Left hindlimb (tissue), 1 donor: ENCODE data around the gene NQO1.

Experiments used
- DNase-seq: peaks from one replicate; pipeline ENCODE4 v3.0.0-alpha.2; 2018

Gene NQO1

GRCh38 chr16:69703638-69704037 lies 22.7 kb downstream of the NQO1 start:
- no peak for DNase-seq

- no peak for DNase-seq
These were observed 24.5 kb downstream of the NQO1 start for GRCh38 chr16:69701866-69702265.

DNA sequence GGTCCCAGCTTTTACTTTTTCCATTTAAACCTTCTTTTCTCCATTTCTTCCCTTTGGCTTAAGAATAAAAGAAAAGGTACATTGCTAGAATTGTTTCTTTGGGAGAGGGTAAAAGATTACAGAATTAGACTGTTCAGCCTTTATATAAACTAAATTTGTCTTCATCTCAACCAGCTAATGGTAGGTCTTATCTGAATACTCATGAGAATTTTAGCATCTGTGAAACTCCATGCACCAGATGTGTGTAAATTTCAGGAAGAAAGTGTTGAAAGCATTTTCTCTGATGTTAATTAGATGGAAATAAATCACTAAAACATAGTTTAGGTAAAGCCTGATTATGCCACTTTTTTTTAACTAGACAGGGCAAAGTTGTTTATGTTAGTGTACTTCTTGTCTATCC lies 24.9 kb downstream of the NQO1 start:
- no peak for DNase-seq

DNA sequence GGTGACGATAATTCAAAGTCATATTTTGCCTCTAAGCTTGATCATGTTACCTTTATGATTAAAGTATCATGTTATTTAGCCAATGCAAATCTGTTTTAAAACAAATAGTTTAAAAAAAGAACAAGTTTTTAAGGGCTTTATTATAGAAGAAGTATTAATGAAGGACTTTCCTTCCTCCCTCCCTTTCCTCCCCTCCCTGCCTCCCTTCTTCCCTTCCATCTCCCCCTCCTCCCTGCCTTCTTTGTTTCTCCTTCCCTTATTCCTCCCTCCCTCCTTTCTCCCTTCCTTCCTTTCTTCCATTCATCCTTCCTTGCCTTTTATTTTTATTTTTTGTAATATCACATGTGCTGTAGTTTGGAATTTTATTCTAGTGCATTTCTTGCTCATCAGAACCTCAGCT lies 26.4 kb downstream of the NQO1 start:
- DNase-seq = no peak

DNA sequence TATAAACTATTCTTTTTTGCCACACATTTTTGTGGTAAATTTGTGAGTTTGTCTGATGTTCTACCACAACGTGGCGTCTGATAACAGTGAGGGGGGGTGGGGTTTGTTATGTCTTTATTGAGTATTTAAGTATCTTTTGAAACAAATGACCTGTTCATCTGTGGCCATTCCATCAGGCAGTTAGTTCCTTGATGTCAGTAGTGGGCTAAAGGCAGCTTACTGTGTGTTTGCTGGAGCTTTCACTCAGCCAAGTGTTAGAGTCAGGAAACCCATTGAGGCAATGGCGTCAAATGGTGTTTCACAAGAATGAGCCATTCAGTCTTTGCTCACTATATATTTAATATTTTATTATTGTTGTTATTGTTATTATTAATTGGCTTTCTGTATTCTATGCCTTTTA lies 28.0 kb downstream of the NQO1 start:
- DNase-seq = no peak

DNA sequence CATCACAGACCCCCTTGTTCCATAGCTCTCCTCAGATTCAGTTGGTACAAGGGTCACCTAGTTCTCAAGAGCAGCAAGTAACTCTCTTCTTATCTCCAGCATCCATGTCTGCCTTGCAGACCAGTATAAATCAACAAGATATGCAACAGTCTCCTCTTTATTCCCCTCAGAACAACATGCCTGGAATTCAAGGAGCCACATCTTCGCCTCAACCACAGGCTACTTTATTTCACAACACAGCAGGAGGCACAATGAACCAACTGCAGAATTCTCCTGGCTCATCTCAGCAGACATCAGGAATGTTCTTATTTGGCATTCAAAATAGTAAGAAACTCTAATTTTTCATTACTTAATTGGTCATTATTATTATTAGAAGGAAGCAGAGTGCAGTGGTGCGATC lies 32.4 kb downstream of the NQO1 start:
- no peak for DNase-seq

DNA sequence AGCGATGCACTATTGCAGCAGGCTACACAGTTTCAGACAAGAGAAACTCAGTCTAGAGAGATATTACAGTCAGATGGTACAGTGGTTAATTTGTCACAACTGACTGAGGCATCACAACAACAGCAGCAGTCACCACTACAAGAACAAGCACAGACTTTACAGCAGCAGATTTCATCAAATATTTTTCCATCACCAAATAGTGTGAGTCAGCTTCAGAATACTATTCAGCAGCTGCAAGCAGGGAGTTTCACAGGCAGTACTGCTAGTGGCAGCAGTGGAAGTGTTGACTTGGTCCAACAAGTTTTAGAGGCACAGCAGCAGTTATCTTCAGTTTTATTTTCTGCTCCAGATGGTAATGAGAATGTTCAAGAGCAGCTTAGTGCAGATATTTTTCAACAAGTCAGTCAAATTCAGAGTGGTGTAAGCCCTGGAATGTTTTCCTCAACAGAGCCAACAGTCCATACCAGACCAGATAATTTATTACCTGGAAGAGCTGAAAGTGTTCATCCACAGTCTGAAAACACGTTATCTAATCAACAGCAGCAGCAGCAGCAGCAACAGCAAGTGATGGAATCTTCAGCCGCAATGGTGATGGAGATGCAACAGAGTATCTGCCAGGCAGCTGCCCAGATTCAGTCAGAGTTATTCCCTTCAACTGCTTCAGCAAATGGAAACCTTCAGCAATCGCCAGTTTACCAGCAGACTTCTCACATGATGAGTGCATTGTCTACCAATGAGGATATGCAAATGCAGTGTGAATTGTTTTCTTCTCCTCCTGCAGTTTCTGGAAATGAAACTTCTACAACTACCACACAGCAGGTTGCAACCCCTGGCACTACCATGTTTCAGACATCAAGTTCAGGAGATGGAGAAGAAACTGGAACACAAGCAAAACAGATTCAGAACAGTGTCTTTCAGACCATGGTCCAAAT lies 34.1 kb downstream of the NQO1 start:
- DNase-seq = no peak

- DNase-seq = no peak
These were observed 37.8 kb downstream of the NQO1 start for GRCh38 chr16:69688589-69688988.

GRCh38 chr16:69680358-69680757 lies 46.0 kb downstream of the NQO1 start:
- DNase-seq = no peak

GRCh38 chr16:69672998-69673713 lies 53.2 kb downstream of the NQO1 start:
- DNase-seq = no peak

DNA sequence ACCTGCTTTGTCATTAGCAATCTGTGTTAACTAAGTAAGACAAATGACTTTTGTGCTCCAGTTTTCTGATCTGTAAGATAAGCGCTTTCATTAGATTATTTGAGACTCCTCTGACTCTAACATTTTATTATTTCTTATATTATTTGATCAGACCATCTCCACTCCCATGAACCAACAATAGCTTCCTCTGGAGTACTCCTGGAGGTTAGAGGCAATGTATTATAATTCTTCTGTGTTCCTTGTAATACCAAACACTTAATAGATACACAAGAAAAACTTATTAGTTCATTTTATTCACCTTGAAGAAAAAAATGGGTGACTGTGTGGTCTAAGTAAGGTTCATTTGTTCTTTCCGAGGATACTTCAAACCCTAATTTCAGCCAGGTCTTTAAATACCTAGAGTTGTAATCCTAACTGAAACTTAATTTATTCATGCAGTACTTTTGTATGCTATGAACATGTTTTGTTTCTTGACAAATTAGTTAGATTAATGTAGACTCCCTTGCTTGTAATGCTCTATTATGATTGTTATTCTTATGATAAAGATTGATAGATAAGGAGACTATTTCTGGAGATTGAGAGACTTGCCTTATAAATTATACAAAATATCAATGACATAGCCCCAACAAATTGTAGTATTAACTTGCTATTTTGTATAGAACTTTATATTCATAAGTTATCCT lies 53.9 kb downstream of the NQO1 start:
- no peak for DNase-seq

DNA sequence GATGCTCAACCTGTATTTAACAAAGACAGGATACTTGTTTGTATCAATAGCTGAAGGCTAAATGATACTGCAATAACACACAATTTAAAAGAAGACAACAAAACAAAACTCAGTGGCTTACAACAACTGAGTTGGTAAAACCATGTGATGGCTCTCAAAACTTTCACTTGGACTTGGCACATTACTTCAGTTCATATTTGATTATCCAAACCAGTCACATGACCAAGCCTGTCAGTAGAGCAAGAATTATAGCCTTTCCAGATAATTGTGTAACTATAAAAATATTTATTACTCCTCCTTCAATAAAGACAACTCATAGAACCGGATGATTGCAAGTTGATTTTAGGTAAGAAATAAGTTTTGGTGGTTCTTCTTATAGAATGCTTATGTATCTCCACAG lies 56.8 kb downstream of the NQO1 start:
- DNase-seq = no peak

GRCh38 chr16:69663846-69664245 lies 62.5 kb downstream of the NQO1 start:
- DNase-seq = no peak

- DNase-seq = no peak
These were observed 63.5 kb downstream of the NQO1 start for GRCh38 chr16:69662901-69663300.

DNA sequence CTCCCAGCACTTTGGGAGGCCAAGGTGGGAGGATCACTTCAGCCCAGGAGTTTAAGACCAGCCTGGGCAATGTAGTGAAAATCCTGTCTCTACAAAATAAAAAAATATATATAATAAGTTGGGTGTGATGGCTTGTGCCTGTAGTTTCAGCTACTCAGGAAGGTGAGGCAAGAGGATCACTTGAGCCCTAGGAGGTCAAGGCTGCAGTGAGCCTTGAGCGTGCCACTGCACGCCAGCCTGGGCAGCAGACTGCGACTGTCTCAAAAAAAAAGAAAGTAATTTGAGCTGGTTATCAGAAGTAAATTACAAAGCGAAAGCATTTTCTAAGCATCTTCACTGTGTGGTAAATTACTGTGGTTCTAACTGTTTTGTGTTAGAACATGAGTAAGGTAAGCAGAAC lies 66.2 kb downstream of the NQO1 start:
- no peak for DNase-seq
